NCI-H748 (cell line): ENCODE results near the gene PROP1.
"Not testable (repeated sequence)": the region's sequence is repeated elsewhere in the genome, so short reads cannot be mapped to it uniquely, and the experiment has no call there.

Experiments used
- DNase-seq: peaks from one replicate; lab custom pipeline; 2025; ENCODE audit not compliant: unreplicated experiment; lab: John Stamatoyannopoulos, UW

PROP1 gene

DNA sequence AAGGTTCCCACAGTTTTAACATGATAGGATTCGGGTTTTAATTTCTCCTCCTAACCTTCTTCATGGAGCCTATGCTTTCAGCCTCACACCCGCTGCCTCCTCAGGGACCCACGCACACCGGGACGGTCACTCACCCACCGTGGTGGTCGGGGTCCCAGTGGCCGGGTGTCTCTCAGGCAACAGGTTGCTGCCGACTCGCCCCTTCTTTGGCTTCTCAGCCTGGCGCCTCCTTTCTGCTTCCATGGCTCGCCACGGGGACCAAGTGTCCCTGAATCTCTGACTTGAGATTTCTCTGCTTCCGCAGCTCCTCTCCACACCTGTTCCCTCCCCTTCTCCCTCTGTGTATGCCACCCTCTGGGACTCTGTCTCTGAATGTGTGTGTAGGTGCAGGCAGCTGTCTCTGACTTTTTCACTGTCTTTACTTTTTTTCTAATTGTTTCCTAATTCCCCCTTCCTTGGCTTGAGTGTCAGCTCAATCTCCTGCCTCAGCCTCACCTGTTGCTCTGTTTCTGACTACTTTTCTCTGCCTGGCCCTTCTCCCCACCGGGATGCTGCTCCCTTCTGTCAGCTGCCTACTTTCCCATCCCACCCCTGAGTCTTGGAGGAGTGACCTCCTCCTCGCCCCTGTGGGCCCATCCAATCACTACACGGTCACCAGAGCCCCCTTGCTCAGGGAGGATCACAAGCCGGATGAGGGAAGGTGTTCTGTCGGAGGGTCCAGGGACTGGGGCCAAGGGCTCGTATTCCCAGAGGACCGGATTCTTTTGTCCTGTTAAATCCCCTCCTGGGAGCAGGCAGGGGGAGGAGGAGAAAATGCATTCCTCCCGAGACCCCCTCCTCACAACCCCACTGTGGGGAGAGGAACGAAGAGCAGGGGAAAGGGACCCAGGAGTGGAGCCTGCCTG lies at the start of gene PROP1:
Gene PROP1 (minus strand): TSS at position 552 of the 905 bp plus-strand sequence. CDS start 309 bp downstream, at position 243.
- DNase-seq = no peak

DNA sequence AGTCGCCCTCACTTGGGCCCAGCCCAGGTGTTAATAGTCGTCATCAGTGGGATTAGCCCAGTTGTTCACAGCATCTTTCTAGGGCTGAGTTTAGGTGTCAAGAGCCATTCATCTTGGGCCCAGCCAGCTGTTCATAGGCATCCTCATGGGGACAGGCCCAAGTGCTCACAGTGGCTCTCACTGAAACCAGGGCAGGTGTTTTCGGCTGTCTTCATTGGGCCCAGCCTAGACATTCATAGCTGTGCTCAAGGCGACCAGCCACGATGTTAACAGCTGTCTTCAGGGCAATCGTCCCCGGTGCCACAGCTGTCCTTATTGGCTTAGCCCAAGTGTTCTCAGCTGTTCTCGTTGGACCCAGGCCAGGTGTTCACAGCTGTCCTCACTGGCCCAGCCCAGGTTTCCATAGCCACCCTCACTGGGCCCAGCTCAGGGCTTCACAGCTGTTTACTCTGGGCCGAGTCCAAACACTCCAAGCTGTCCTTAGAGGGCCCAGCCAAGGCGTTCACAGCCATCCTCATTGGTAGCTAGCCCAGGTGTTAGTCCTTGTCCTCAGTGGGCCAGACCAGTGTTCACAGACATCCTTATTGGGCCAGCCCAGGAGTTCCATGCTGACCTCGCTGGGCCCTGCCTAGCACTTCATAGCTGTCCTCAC lies 23.5 kb upstream of the PROP1 start:
- not testable (repeated sequence) for DNase-seq

DNA sequence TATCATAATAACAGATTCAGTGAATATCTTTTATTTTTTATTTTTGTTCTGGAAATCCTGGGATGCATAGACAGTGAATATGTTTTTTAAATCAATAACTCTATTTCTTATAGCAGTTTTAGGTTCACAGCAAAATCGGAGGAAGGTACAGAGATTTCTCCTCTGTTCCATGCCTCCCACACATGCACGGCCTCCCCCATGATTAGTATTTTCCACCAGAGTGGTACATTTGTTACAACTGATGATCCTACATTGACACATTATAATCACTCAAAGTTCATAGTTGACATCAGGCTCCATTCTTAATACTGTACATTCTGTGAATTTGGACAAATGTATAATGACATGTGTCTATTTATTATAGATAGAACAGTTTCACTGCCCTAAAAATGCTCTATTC lies 16.7 kb upstream of the PROP1 start:
- not testable (repeated sequence) for DNase-seq

DNA sequence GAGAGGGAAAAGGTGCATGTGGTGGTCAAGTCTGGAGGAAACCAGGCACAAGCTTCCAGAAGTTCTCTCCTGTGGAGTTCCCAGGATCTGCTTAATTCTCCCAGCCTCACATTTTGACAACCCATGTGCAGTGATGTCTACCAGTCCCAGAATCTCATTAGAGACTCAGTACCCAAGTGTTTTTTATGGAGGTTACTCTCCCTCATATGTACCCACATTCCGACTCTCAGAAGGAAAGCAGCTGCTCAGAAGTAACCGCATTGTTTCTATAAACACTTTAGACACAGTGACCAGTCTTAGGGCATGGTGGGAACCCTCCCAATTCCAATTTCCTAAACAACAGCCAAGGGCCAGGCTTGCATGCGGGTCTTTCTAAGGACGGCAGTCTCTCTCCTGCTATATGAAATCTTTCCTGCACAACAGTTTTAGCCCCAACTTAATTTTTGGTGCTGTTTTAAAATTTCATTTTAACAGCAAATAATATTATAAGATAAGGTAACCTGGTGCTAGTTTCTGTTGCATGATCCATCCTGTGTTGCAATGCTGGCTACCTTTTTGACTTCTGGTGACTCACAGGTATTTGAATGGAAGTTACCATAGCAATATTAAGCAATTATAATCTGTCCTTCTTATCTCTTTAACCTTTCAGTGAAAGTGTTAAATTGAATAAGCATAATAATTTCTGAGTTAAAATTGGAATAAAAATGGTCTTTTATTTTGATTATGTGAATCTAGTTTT lies 15.9 kb upstream of the PROP1 start:
- not testable (repeated sequence) for DNase-seq

GRCh38 chr5:178007272-178007671 lies 11.2 kb upstream of the PROP1 start:
- DNase-seq = not testable (repeated sequence)

GRCh38 chr5:178006536-178007231 lies 10.6 kb upstream of the PROP1 start:
- DNase-seq = not testable (repeated sequence)

GRCh38 chr5:178006181-178006535 lies 10.1 kb upstream of the PROP1 start:
- DNase-seq = not testable (repeated sequence)

- no peak for DNase-seq
These were observed 1.8 kb upstream of the PROP1 start for GRCh38 chr5:177997846-177998245.

DNA sequence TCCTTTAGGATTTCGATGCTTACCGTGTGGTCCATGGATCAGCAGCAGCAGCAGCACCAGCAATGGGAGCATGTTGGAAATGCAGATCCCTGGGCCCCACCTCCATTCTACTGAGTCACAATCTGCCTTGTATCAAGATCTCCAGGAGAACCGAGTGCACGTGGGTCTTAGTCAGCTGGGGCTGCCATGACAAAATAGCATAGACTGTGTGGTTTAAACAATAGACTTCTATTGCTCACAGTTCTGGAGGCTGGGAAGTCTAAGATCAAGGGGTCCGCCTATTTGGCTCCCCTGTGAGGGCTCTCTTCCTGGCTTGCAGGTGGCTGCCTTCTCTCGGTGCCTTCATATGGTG lies 1.3 kb upstream of the PROP1 start:
- no peak for DNase-seq

- no peak for DNase-seq
These were observed 747 bp upstream of the PROP1 start for GRCh38 chr5:177996660-177997318.

- DNase-seq = no peak
These were observed 1.4 kb downstream of the PROP1 start for GRCh38 chr5:177994561-177995190.

DNA sequence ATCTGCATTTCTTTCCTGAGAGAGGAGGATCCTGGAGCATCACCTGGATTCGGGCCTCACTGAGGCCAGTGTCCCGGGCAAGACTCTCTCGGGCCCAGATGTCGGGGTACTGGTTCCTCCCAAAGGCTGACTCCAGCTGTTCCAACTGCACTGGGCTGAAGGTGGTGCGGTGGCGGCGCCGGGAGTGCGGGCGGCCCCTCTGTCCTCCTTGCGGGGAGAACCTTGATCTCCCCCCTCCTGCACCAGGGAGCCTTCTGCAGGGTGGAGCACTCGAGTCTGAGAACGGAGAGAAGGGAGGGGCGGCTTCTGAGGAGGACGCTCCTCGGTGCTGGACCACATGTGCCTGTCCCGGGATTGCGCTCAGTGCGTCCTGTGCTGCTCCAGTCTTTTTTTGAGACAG lies 2.0 kb downstream of the PROP1 start:
- DNase-seq = no peak

- DNase-seq = no peak
These were observed 3.6 kb downstream of the PROP1 start for GRCh38 chr5:177992466-177992865.

DNA sequence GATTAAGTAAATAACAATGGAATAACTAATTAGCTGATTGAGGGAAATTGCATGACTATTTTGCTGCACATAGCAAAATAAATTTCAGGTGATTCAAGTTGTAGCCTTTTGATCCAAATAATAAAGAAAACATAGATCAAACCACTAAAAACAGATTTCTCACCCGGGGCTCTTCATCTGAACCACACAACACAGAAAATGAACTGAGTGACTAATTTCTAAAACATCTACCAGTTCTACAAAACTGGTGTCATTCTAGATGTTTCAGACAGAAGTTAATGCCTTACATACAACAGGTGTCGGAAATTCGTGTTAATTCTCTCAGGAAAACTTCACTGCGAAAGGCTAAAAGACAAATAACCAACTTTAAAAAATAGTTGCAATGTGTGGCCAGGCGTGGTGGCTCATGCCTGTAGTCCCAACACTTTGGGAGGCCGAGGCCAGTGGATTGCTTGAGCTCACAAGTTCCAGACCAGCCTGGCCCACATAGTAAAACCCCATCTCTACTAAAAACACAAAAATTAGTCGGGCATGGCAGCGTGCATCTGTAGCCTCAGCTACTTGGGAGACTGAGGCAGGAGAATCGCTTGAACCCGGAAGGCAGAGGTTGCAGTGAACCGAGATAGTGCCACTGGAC lies 6.9 kb downstream of the PROP1 start:
- no peak for DNase-seq

DNA sequence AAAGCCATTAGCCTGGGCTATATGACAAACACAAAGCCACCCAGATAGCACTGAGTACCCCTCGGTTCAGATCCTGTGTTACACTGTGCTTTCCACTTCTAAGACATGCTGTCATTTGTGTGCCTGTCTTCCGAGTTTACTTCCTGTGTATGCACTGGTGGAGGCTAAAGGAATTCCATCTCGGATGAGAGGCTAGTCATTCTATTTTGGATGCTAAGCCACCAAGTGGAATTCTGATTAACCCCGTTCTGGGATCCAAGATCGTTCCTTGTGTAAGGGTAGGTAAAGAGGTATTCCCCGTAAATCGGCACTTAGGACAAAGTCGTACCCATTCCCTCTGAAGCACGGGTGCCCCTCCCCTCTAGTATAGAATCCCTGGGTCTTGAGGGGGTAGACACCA lies 8.7 kb downstream of the PROP1 start:
- DNase-seq = no peak

- DNase-seq = no peak
These were observed 10.5 kb downstream of the PROP1 start for GRCh38 chr5:177985430-177986040.

DNA sequence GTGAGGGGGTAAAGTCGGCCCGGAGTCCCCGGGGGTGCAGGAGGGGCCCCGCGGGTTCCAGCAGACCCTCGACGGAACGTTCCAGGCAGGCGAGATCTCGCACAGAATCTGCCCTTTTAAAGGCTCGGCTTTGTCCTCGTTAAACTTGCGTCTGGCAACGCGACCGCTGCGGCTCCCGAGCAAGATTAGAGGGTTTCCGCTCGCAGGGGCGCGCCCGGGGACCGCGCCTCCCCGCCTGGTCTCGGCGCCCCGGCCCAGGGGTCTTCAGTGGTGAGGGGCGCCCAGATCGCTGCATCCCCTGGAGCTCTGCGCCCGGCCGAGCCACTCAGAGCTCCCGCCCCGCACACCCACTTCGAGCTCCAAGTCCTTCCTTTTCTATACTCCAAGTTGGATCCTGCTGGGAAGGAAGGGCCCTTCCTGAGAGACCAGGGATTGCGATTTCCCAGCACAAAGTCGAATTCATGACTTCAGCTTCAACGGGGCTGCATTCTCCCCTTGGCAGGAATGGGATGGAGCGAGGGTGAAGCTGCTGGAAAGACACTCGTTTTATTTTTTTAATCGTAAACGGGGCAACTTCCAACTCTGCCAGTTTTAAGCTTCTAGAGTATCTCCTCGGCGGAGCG lies 11.3 kb downstream of the PROP1 start:
- DNase-seq = no peak

GRCh38 chr5:177983763-177984583 lies 12.1 kb downstream of the PROP1 start:
- no peak for DNase-seq
